ENCODE results near the gene ITPKA.

ITPKA gene

DNA sequence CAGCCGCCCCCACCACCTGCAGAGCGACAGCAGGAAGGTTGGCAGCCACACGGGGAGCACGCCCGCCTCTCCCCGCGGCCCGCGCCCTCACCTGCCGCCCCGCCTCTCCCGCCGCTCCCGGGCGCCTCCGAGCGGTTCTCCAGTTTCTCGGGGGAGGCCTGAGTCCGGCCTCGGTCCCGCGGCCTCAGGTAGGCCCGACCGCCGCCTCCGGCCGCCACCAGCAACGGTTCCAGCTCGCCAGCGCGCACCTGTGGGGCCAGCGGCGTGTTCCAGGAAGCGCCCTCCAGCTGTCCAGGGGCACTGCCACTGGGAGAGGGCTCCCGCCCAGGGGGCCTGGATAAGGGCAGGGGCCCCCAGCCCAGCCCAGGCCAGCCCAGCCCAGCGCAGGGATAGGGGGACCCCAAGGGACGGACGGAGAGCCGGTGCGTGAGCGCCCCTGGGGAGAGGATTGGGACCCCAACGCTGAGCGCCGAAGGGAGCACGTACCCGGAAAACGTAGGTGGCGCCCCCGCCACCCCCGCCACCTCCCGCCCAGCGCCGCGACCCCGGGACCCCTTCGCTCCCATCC is 17.7 kb downstream of the ITPKA start:
- no peak overlapping the region for H3K27ac ChIP-seq (ENCODE audit: low read depth, low read length, severe bottlenecking)
- H3K4me3 ChIP-seq (ENCODE audit: extremely low read depth, insufficient read depth, low read length, poor library complexity, severe bottlenecking): peak overlapping the region; percentile 1
- peaks cover 15% of the 10 kb centered on the region for H3K4me1 ChIP-seq (ENCODE audit: control insufficient read depth, insufficient read depth, low read length, poor library complexity, severe bottlenecking)
- peaks cover 2% of the 10 kb centered on the region for H3K36me3 ChIP-seq (ENCODE audit: control insufficient read depth, insufficient read depth, low read length)
- H3K9me3 ChIP-seq (ENCODE audit: control insufficient read depth, low read length): no peaks in the 10 kb centered on the region
- WGBS, 2 experiments (ENCODE audit: insufficient coverage in 2 of 2): 4% methylated on average over 30 to 48 of the region's 56 CpGs

DNA sequence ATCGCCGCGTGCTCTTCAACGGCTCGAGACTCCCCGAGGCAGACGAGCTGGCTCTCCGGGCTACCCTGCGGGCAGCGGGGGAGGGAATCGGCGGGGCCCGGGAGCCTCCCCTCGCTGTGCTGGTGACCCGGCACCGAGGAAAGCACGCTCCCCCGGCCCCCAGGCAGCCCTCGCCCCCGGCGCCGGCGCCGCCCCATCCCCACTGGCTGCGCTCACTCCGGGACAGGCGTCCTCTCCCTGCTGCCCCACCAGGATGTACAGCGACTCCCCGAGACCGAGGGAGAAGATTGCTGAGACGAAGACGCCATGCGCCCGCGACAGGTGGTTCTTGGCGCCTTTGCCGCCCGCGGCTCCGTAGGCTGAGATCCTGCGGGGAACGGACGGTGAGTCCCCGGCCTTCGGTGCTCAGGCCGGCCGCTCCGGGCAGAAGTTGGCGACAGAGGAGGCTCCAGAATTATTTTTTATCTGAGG is 18.3 kb downstream of the ITPKA start:
- WGBS, 2 experiments (ENCODE audit: insufficient coverage in 2 of 2): 2 to 5% methylated on average over 40 to 42 of the region's 49 CpGs
- Histone ChIP-seq H3K4me1 (ENCODE audit: control insufficient read depth, insufficient read depth, low read length, poor library complexity, severe bottlenecking) (peaks cover 15% of the 10 kb centered on the region), H3K4me3 (ENCODE audit: extremely low read depth, insufficient read depth, low read length, poor library complexity, severe bottlenecking) (peak overlapping the region; percentile 5), H3K36me3 (ENCODE audit: control insufficient read depth, insufficient read depth, low read length) (peaks cover 3% of the 10 kb centered on the region), H3K27ac (ENCODE audit: low read depth, low read length, severe bottlenecking) (no peak overlapping the region), H3K9me3 (ENCODE audit: control insufficient read depth, low read length) (no peaks in the 10 kb centered on the region)

DNA sequence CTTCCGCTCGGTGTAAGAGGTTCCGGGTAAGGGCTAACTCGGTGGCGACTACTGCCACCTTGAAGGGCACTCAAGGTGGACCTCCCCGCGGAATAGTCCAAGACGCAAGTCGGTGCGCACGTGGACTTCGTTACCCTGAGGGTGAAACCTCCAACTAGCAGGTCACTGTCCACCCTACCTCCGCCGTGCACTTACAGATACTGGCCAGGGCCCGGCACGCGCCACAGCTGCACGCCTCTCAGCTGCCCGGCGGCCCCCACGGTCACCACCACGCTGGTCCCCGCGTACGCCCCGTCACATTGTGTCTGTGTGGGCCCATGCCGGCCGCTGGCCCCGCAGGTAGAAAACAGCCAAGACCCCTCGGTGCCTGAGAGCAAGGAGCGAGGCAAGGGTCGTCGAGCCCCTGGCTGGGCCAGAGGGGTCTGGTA is 18.9 kb downstream of the ITPKA start:
- Histone ChIP-seq H3K36me3 (ENCODE audit: control insufficient read depth, insufficient read depth, low read length) (peaks cover 9% of the 10 kb centered on the region), H3K4me1 (ENCODE audit: control insufficient read depth, insufficient read depth, low read length, poor library complexity, severe bottlenecking) (peaks cover 15% of the 10 kb centered on the region), H3K9me3 (ENCODE audit: control insufficient read depth, low read length) (no peaks in the 10 kb centered on the region), H3K27ac (ENCODE audit: low read depth, low read length, severe bottlenecking) (no peak overlapping the region), H3K4me3 (ENCODE audit: extremely low read depth, insufficient read depth, low read length, poor library complexity, severe bottlenecking) (peak overlapping the region; percentile 34)
- 16 to 19% methylated on average over 30 to 33 of the region's 33 CpGs for WGBS, 2 experiments (ENCODE audit: insufficient coverage in 2 of 2)

DNA sequence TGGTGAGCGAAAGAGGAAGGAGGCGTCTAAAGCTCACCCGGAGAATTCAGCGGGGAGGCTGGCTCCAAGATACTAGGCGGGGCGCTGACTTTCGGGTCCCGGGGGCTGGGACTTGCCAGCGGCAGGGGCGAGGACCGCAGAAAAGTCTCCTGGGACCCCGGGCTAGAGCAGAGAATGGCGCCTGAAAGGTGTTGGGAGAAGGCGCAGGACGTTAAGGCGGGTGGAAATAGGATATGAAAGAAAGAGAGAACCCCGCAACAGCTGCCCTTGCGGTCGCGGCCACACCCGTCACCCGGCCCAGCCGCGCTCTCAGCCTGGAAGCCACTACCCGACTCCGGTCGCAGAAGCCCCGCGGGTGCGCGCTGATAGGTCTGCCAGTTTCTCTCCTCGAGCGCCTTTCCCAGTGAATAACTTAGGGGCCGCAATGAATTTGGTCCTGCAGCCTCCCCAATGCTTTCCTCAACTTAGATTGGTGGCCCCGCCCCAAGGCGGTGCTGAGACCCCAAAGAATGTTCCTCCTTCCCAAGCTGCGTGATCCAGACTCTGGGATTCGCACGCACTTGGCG is 19.3 kb downstream of the ITPKA start:
- 3 to 4% methylated on average over 30 to 33 of the region's 40 CpGs for WGBS, 2 experiments (ENCODE audit: insufficient coverage in 2 of 2)
- Histone ChIP-seq H3K4me3 (ENCODE audit: extremely low read depth, insufficient read depth, low read length, poor library complexity, severe bottlenecking) (peak overlapping the region; percentile 34), H3K36me3 (ENCODE audit: control insufficient read depth, insufficient read depth, low read length) (peaks cover 14% of the 10 kb centered on the region)

DNA sequence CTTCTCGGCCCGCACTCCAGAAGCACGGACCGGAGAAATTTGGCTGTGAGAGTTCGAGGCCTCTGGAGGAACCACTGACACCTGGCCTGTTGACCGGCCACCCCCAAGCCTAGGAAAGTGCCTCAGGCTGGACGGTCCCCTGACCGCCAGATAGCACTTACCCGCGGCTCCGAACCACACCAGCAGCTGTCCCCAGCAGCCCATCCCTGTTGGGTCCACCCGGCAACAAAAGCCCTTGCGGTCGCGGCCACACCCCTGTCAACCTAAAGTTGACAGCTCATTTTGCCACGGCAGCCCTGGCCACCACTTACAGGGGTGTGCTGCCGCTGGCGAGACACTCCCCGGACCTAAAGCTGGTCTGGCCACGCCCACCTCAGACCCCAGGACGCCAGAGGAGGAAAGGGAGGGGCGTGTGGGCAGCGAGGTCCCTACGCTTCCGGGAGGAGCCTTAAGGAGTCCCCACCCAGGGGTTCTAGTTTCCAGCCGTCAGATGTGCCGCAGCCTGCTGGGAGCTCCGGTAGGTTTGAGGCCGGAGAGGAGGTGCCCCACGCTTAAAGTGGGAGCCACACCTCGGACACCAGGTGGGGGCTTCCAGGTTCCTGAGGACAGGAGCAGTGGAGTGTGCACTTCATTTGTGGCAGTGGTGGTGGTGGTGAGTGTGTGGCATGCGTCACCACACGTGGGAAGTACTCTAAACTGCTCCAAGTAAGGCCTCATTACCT is 20.0 kb downstream of the ITPKA start, which contains the start of gene LTK:
TSS of gene LTK (minus strand) at position 322 of the 722 bp plus-strand sequence. CDS start at position 204, 118 bp downstream.
- 12 to 14% methylated on average over 18 to 32 of the region's 33 CpGs for WGBS, 2 experiments (ENCODE audit: insufficient coverage in 2 of 2)
- Histone ChIP-seq H3K9me3 (ENCODE audit: control insufficient read depth, low read length) (no peaks in the 10 kb centered on the region), H3K4me3 (ENCODE audit: extremely low read depth, insufficient read depth, low read length, poor library complexity, severe bottlenecking) (peak within 1 kb of the TSS; percentile 34), H3K27ac (ENCODE audit: low read depth, low read length, severe bottlenecking) (no peak within 1 kb of the TSS), H3K36me3 (ENCODE audit: control insufficient read depth, insufficient read depth, low read length) (peaks cover 15% of the 10 kb centered on the region), H3K4me1 (ENCODE audit: control insufficient read depth, insufficient read depth, low read length, poor library complexity, severe bottlenecking) (peaks cover 15% of the 10 kb centered on the region)

More for the DNA sequence above, 19.3 kb downstream of the ITPKA start:
- Histone ChIP-seq H3K9me3 (ENCODE audit: control insufficient read depth, low read length) (no peaks in the 10 kb centered on the region), H3K27ac (ENCODE audit: low read depth, low read length, severe bottlenecking) (no peak overlapping the region), H3K4me1 (ENCODE audit: control insufficient read depth, insufficient read depth, low read length, poor library complexity, severe bottlenecking) (peaks cover 15% of the 10 kb centered on the region)

DNA sequence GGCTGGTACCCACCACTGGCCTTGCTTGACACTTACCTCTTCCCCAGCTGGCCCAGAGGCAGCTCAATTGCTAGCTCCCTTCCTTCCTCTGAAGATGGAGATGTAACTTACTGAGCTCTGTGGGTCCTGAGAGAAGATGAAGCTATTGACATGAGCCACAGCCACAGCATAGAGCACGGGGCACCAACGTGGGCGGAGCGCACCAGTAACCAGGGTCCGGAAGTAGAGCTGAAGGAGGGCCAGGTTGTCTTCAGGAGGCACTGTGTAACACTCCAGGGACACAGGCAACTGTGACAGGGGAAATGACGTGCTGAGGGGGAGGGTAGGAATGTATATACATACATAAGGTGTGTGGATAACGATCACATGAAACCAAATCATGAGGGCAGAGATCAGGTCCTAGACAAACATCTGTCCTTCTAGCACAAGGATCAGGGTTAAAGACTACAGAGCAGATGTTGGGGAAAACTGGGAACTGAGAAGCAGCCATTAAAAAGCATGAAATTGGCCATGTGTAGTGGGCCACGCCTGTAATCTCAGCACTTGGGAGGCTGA is 24.3 kb downstream of the ITPKA start:
- Histone ChIP-seq H3K9me3 (ENCODE audit: control insufficient read depth, low read length) (no peaks in the 10 kb centered on the region), H3K27ac (ENCODE audit: low read depth, low read length, severe bottlenecking) (no peak overlapping the region), H3K4me3 (ENCODE audit: extremely low read depth, insufficient read depth, low read length, poor library complexity, severe bottlenecking) (no peak overlapping the region), H3K4me1 (ENCODE audit: control insufficient read depth, insufficient read depth, low read length, poor library complexity, severe bottlenecking) (peaks cover 5% of the 10 kb centered on the region), H3K36me3 (ENCODE audit: control insufficient read depth, insufficient read depth, low read length) (peaks cover 39% of the 10 kb centered on the region)
- WGBS, 2 experiments (ENCODE audit: insufficient coverage in 2 of 2): 92 to 97% methylated on average over 8 of the region's 8 CpGs

DNA sequence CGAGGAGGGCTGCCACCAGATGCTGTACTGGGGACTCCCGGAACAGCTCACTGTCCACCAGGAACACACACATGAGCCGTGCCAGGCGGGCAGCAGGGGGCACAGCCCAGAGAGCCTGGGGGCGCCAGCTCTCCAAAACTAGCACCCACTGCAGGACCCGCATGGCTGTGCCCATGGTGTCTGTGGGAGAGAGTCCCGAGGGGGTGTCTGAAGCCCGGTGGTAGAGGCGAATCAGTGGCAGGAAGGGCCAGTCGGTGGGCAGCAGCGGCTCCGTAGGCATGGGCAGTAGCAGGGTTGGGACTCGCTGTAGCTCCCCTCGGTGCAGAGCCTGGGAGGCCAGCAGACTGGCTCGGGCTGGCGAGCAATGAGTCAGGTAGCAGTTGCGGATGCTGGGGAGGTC is 27.0 kb downstream of the ITPKA start:
- Histone ChIP-seq H3K4me3 (ENCODE audit: extremely low read depth, insufficient read depth, low read length, poor library complexity, severe bottlenecking) (no peak overlapping the region), H3K36me3 (ENCODE audit: control insufficient read depth, insufficient read depth, low read length) (peaks cover 54% of the 10 kb centered on the region), H3K27ac (ENCODE audit: low read depth, low read length, severe bottlenecking) (no peak overlapping the region), H3K4me1 (ENCODE audit: control insufficient read depth, insufficient read depth, low read length, poor library complexity, severe bottlenecking) (no peaks in the 10 kb centered on the region), H3K9me3 (ENCODE audit: control insufficient read depth, low read length) (no peaks in the 10 kb centered on the region)
- WGBS, 2 experiments (ENCODE audit: insufficient coverage in 2 of 2): 94 to 96% methylated on average over 17 of the region's 17 CpGs

DNA sequence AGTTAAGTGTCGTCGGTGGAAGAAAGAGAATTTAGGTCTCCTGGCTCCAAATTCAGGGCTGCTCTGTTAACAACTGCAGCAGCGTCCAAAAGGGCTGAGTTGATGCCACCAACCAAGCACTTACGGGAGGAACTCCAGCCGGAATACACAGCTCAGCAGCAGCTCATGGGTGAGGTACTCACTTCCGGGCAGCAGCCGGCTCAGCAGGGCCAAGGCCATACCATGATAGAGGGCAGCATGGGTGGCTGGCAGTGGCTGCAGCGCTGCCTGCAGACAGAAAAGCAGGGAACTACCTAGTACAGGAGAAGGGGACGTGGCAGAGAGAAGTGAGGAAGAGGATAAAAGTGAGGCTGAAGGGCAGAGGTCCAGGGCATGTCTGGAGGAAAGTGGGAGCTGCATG is 27.9 kb downstream of the ITPKA start:
- peaks cover 62% of the 10 kb centered on the region for H3K36me3 ChIP-seq (ENCODE audit: control insufficient read depth, insufficient read depth, low read length)
- no peaks in the 10 kb centered on the region for H3K4me1 ChIP-seq (ENCODE audit: control insufficient read depth, insufficient read depth, low read length, poor library complexity, severe bottlenecking)
- H3K4me3 ChIP-seq (ENCODE audit: extremely low read depth, insufficient read depth, low read length, poor library complexity, severe bottlenecking): no peak overlapping the region
- WGBS, 2 experiments (ENCODE audit: insufficient coverage in 2 of 2): 93% methylated on average over 9 of the region's 9 CpGs
- no peak overlapping the region for H3K27ac ChIP-seq (ENCODE audit: low read depth, low read length, severe bottlenecking)
- H3K9me3 ChIP-seq (ENCODE audit: control insufficient read depth, low read length): no peaks in the 10 kb centered on the region

DNA sequence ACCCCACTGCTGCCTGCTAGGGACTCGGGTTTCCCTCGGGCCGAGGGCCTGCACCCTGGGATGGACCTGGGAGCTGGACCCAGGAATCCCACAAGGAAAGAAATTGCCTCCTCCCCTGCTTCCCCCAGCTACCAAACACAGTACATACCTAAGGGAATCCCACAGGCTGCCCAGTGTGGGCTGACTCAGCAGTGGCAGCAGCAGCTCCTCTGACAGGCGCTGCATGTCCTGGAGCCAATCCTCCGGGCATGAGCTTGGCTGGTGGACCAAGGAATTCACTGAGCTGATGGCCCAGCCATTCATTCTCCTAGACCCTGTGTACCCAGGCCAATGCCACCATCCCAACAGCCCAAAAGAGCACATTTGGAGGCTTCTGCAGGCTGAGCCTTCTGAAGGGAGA is 29.4 kb downstream of the ITPKA start:
- Histone ChIP-seq H3K36me3 (ENCODE audit: control insufficient read depth, insufficient read depth, low read length) (peaks cover 64% of the 10 kb centered on the region), H3K4me1 (ENCODE audit: control insufficient read depth, insufficient read depth, low read length, poor library complexity, severe bottlenecking) (no peaks in the 10 kb centered on the region), H3K9me3 (ENCODE audit: control insufficient read depth, low read length) (no peaks in the 10 kb centered on the region), H3K27ac (ENCODE audit: low read depth, low read length, severe bottlenecking) (no peak overlapping the region), H3K4me3 (ENCODE audit: extremely low read depth, insufficient read depth, low read length, poor library complexity, severe bottlenecking) (no peak overlapping the region)
- 95 to 98% methylated on average over 5 of the region's 5 CpGs for WGBS, 2 experiments (ENCODE audit: insufficient coverage in 2 of 2)

DNA sequence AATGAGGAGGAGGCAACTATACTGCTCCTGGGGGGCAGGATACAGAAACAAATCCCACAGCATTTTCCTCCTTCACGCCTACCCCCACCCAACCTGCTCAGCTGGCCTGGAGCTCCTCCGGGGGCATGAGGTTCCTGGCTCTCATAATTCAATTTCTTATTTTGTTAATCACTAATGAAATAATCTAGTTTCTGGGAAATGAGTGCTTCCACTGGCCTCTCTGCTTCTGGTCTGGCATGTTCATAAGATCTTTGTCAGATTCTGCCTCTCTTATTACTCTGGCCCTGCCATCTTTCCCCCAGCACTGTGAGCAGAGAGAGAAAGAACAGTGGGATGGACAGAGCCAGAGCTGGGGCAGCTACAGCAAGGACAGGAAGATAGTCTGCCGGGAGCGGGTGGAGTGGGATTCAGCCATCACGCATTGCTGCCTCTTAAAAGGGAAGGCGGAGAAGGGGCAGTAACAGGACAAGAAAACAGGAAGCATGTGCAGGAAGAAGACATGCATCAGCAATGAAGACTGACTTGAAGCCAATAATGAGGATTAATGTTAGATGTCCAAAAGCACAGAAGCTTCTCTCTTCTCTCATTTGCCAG is 36.8 kb downstream of the ITPKA start:
- 87 to 97% methylated on average over 4 of the region's 6 CpGs for WGBS, 2 experiments (ENCODE audit: insufficient coverage in 2 of 2)
- H3K27ac ChIP-seq (ENCODE audit: low read depth, low read length, severe bottlenecking): no peak overlapping the region
- no peak overlapping the region for H3K4me3 ChIP-seq (ENCODE audit: extremely low read depth, insufficient read depth, low read length, poor library complexity, severe bottlenecking)
- H3K36me3 ChIP-seq (ENCODE audit: control insufficient read depth, insufficient read depth, low read length): peaks cover 97% of the 10 kb centered on the region
- H3K4me1 ChIP-seq (ENCODE audit: control insufficient read depth, insufficient read depth, low read length, poor library complexity, severe bottlenecking): no peaks in the 10 kb centered on the region
- H3K9me3 ChIP-seq (ENCODE audit: control insufficient read depth, low read length): no peaks in the 10 kb centered on the region
